GM12891 (cell line): Measurements from ENCODE around the gene POLD4.

ENCODE experiments used
- POLR2A ChIP-seq: IDR thresholded peaks from 2 replicates; pipeline ENCODE4 v1.6.1; 2011; ENCODE audit warnings: low read depth, low read length, control low read depth
- POLR2AphosphoS5 ChIP-seq: IDR thresholded peaks from 2 replicates; pipeline ENCODE4 v1.6.1; 2011; ENCODE audit warnings: low read depth, low read length, control low read depth
- POU2F2 ChIP-seq: IDR thresholded peaks from 2 replicates; pipeline ENCODE4 v1.6.1; 2011; ENCODE audit warnings: low read depth, mild to moderate bottlenecking, control low read depth, low read length, moderate library complexity
- SPI1 ChIP-seq: IDR thresholded peaks from 2 replicates; pipeline ENCODE4 v1.6.1; 2011; ENCODE audit warnings: low read depth, low read length, control low read depth
- TAF1 ChIP-seq: IDR thresholded peaks from 2 replicates; pipeline ENCODE4 v1.6.1; 2011; ENCODE audit warnings: low read depth, low read length, control low read depth

DNA sequence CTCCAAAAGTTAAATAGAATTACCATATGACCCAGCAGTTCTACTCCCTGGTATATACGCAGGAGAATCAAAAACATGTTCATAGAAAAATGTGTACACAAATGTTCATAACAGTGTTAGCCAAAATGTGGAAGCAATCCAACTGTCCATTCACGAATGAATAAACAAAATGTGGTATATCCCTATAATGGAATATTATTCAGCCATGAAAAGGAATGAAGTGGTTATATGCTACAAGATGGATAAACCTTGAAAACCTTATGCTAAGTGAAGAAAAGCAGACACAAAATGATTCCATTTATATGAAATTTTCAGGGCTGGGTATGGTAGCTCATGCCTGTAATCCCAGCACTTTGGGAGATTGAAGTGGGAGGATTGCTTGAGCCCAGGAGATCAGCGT is 16.1 kb downstream of the POLD4 start:
- TF ChIP-seq POU2F2, result no peak
- TF ChIP-seq POLR2A, result no peak
- no peak for TF ChIP-seq TAF1
- TF ChIP-seq POLR2AphosphoS5, result no peak
- TF ChIP-seq SPI1, result no peak
